ENCODE measurements around the gene MUC22.

- TF ChIP-seq, protein P1, sequence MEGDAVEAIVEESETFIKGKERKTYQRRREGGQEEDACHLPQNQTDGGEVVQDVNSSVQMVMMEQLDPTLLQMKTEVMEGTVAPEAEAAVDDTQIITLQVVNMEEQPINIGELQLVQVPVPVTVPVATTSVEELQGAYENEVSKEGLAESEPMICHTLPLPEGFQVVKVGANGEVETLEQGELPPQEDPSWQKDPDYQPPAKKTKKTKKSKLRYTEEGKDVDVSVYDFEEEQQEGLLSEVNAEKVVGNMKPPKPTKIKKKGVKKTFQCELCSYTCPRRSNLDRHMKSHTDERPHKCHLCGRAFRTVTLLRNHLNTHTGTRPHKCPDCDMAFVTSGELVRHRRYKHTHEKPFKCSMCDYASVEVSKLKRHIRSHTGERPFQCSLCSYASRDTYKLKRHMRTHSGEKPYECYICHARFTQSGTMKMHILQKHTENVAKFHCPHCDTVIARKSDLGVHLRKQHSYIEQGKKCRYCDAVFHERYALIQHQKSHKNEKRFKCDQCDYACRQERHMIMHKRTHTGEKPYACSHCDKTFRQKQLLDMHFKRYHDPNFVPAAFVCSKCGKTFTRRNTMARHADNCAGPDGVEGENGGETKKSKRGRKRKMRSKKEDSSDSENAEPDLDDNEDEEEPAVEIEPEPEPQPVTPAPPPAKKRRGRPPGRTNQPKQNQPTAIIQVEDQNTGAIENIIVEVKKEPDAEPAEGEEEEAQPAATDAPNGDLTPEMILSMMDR (conservative IDR thresholded peaks at IDR 0.05; ENCODE audit: low read depth, low read length): no peak
- TF ChIP-seq EZH2 (IDR thresholded peaks at IDR 0.05; ENCODE audit: low read length, unreplicated experiment): no peak
These were observed 45.1 kb upstream of the MUC22 start for GRCh38 chr6:30965140-30965601.
